MM.1S (cell line): ENCODE data around the gene MOB2.

Source experiments
- DNase-seq: peaks from one replicate; pipeline ENCODE4 v3.0.0-alpha.2; 2015
- H2AFZ ChIP-seq: fragments of 300-600 bp; sonication (generic); 2 replicates; pipeline ENCODE4 v1.6.0; 2016; ENCODE audit warnings: antibody characterized with exemption, low read length
- H3F3A ChIP-seq: fragments of 300-600 bp; sonication (generic); 2 replicates; pipeline ENCODE4 v1.6.1; 2016; ENCODE audit warnings: mild to moderate bottlenecking, antibody characterized with exemption, low read length, moderate library complexity, mixed read lengths; ENCODE audit not compliant: insufficient read depth
- H3K27ac ChIP-seq: fragments of 300-600 bp; sonication (generic); 2 replicates; pipeline ENCODE4 v1.5.1; 2016; ENCODE audit warnings: mild to moderate bottlenecking, low read length
- H3K27me3 ChIP-seq: fragments of 300-600 bp; sonication (generic); replicated peaks from 2 replicates; pipeline ENCODE4 v1.6.0; 2016; ENCODE audit warnings: low read length; ENCODE audit not compliant: insufficient read depth
- H3K36me3 ChIP-seq: fragments of 300-600 bp; sonication (generic); replicated peaks from 2 replicates; pipeline ENCODE4 v1.6.1; 2016; ENCODE audit warnings: mild to moderate bottlenecking, low read length, mixed read lengths; ENCODE audit not compliant: insufficient read depth
- H3K4me1 ChIP-seq: fragments of 300-600 bp; sonication (generic); 2 replicates; pipeline ENCODE4 v1.6.1; 2016; ENCODE audit warnings: low read length, mixed read lengths
- H3K4me2 ChIP-seq: fragments of 300-600 bp; sonication (generic); 2 replicates; pipeline ENCODE4 v1.6.0; 2016; ENCODE audit warnings: low read depth, low read length
- H3K4me3 ChIP-seq: fragments of 300-600 bp; sonication (generic); 2 replicates; pipeline ENCODE4 v1.5.1; 2016; ENCODE audit warnings: low read length, mixed read lengths
- H3K79me2 ChIP-seq: fragments of 300-600 bp; sonication (generic); 2 replicates; pipeline ENCODE4 v1.6.1; 2016; ENCODE audit warnings: mixed run types, low read length, mixed read lengths
- H3K9ac ChIP-seq: fragments of 300-600 bp; sonication (generic); 2 replicates; pipeline ENCODE4 v1.6.1; 2016; ENCODE audit warnings: low read length, mixed read lengths
- H3K9me2 ChIP-seq: fragments of 300-600 bp; sonication (generic); replicated peaks from 2 replicates; pipeline ENCODE4 v1.6.1; 2016; ENCODE audit warnings: mild to moderate bottlenecking, low read length, mixed read lengths; ENCODE audit not compliant: insufficient read depth
- H3K9me3 ChIP-seq: fragments of 300-600 bp; sonication (generic); replicated peaks from 2 replicates; pipeline ENCODE4 v1.6.1; 2016; ENCODE audit warnings: mild to moderate bottlenecking, low read length, mixed read lengths; ENCODE audit not compliant: insufficient read depth
- H4K20me1 ChIP-seq: fragments of 300-600 bp; sonication (generic); 2 replicates; pipeline ENCODE4 v1.6.1; 2016; ENCODE audit warnings: mild to moderate bottlenecking, low read length, moderate library complexity, mixed read lengths; ENCODE audit not compliant: insufficient read depth
- CTCF ChIP-seq: fragments of 300-600 bp; sonication (generic); IDR thresholded peaks from 2 replicates; pipeline ENCODE4 v1.5.1; 2016; ENCODE audit warnings: antibody characterized with exemption, low read length, mixed read lengths
- EZH2 ChIP-seq: fragments of 300-600 bp; sonication (generic); optimal IDR thresholded peaks from 2 replicates; pipeline ENCODE3; 2017; ENCODE audit warnings: low read depth, mild to moderate bottlenecking, antibody characterized with exemption, low read length, mixed read lengths
- EZH2phosphoT487 ChIP-seq: fragments of 300-600 bp; sonication (generic); IDR thresholded peaks from 2 replicates; pipeline ENCODE4 v1.6.1; 2018; ENCODE audit warnings: antibody characterized with exemption, low read length

MOB2 gene

DNA sequence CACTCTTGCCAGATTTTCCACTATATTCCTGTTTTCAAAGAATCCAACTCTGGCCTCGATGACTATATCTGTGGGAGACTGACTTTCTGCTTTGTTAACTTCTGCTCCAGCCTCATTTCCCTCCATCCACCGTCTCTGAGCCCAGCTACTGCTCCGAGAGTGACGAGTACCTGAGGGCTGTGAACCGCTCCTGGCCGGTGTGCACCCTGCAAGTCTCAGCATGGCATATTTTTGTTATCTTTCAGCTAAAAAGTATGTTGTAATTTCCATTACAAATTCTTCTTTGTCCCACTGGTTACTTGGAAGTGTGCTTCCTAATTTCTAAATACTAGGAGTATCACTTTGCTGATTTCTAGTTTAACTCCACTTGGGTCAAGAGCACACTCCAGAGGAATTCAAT lies 36.5 kb upstream of the MOB2 start:
- Histone ChIP-seq H3K9me3 (no peaks in the 10 kb centered on the region), H3K79me2 (peaks cover 38% of the 10 kb centered on the region), H3K36me3 (no peaks in the 10 kb centered on the region), H3K9ac (no peak overlapping the region), H3K4me2 (no peak overlapping the region), H3K27ac (no peak overlapping the region), H3K27me3 (no peaks in the 10 kb centered on the region), H4K20me1 (no peaks in the 10 kb centered on the region), H3K4me3 (no peak overlapping the region), H3K4me1 (no peaks in the 10 kb centered on the region), H2AFZ (no peak overlapping the region), H3F3A (no peaks in the 10 kb centered on the region), H3K9me2 (no peaks in the 10 kb centered on the region)
- DNase-seq, result no peak
- TF ChIP-seq EZH2phosphoT487 (no peak), CTCF (no peak), EZH2 (no peak)

DNA sequence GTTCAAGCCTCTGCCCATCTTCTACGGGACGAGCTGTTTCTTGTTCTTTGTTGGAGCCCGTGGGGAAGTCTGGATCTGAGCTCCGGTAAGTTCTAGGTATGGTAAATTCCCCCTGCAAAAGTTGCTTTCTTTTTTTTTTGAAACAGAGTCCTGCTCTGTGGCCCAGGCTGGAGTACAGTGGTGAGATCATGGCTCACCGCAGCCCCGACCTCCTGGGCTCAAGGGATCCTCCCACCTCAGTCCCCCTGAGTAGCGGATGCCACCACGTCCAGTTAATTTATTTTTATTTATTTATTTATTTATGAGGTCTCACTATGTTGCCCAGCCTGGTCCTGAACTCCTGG lies 35.5 kb upstream of the MOB2 start:
- no peak overlapping the region for H3K9ac ChIP-seq
- no peak overlapping the region for H3K4me2 ChIP-seq
- H3K27me3 ChIP-seq, result no peaks in the 10 kb centered on the region
- no peak overlapping the region for H2AFZ ChIP-seq
- no peak overlapping the region for H3K4me3 ChIP-seq
- H3K27ac ChIP-seq, result no peak overlapping the region
- no peaks in the 10 kb centered on the region for H3K9me2 ChIP-seq
- peaks cover 39% of the 10 kb centered on the region for H3K79me2 ChIP-seq
- no peaks in the 10 kb centered on the region for H4K20me1 ChIP-seq
- no peaks in the 10 kb centered on the region for H3K4me1 ChIP-seq
- no peaks in the 10 kb centered on the region for H3K36me3 ChIP-seq
- no peaks in the 10 kb centered on the region for H3F3A ChIP-seq
- no peaks in the 10 kb centered on the region for H3K9me3 ChIP-seq
- TF ChIP-seq EZH2 (no peak), CTCF (no peak), EZH2phosphoT487 (no peak)
- no peak for DNase-seq

DNA sequence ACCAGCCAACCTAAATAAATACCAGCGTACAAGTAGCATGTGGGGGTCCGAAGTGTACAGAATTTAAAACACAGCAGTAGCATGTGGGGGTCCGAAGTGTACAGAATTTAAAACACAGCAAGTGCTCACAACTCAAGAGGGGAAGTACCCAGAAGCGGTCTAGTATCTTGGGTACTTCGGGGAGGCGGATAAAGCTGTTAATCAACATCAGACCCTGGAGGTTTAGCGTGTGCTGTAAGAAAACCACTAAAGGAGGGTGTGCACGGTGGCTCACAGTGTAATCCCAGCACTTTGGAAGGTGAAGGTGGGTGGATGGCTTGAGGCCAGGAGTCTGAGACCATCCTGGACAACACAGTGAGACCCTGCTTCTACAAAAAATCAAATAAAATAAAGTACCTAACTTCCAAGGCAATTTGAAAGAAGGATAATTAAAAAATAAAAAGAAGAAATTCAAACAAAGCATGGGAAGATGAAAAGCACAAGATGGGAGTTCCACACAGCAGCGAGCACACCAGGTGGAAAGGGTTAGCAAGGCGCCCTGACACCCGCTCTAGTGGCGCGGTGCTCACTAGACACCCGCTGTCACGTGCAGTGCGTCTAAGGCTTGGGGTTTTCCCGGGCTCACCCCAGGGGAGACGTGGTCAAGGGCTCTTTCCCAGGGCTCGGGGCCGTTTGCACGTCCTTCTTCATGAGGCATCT lies 35.0 kb upstream of the MOB2 start:
- Histone ChIP-seq H3F3A (no peaks in the 10 kb centered on the region), H3K4me2 (no peak overlapping the region), H3K9me3 (no peaks in the 10 kb centered on the region), H3K4me1 (no peaks in the 10 kb centered on the region), H3K27me3 (no peaks in the 10 kb centered on the region), H3K27ac (no peak overlapping the region), H3K36me3 (no peaks in the 10 kb centered on the region), H3K4me3 (no peak overlapping the region), H2AFZ (no peak overlapping the region), H3K9ac (no peak overlapping the region), H4K20me1 (0 out of 2 replicates have a peak, but pooled peaks cover 2% of the 10 kb centered on the region), H3K79me2 (peaks cover 34% of the 10 kb centered on the region), H3K9me2 (no peaks in the 10 kb centered on the region)
- TF ChIP-seq EZH2 (no peak), CTCF (no peak), EZH2phosphoT487 (no peak)
- DNase-seq, result no peak
